ENCODE results near the gene C14orf119.
A peak's percentile ranks its signal among the peaks of the same experiment; 100 is the strongest.

C14orf119 gene

DNA sequence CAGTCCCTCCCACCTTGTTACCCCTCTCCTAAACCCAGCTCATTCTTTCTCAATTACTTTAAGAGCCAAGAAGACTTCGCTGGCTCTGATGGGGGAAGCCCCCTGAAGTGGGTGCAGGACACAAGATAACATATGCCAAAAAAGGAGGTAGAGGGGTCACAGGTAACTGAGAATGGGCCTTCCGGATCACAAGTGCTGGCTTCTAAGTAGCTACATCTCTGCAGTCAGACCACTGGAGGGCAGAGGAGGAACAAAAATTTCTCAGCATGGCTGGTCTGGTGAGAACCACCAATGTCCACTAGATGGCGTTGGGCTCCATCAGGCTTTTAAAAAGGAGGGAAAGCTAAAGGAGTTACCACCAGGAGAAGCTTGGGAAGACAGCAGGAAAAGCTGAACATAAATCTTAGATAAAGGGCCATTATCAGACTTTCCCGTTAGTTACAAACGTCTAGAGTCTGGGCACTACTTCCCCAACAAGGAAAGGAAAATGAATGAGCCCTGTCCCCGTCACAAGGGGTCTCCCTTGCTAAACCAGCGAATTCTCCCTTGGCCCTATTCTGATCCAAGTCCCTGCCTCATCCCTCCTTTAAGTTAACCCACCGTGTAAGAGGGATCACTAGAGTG lies 26.4 kb upstream of the C14orf119 start:
- TF ChIP-seq, protein P1, sequence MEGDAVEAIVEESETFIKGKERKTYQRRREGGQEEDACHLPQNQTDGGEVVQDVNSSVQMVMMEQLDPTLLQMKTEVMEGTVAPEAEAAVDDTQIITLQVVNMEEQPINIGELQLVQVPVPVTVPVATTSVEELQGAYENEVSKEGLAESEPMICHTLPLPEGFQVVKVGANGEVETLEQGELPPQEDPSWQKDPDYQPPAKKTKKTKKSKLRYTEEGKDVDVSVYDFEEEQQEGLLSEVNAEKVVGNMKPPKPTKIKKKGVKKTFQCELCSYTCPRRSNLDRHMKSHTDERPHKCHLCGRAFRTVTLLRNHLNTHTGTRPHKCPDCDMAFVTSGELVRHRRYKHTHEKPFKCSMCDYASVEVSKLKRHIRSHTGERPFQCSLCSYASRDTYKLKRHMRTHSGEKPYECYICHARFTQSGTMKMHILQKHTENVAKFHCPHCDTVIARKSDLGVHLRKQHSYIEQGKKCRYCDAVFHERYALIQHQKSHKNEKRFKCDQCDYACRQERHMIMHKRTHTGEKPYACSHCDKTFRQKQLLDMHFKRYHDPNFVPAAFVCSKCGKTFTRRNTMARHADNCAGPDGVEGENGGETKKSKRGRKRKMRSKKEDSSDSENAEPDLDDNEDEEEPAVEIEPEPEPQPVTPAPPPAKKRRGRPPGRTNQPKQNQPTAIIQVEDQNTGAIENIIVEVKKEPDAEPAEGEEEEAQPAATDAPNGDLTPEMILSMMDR (IDR thresholded peaks at IDR 0.05; ENCODE audit: low read depth, low read length, poor library complexity, severe bottlenecking): peak; percentile 100
- TF ChIP-seq EZH2phosphoT487 (IDR thresholded peaks at IDR 0.05; ENCODE audit: borderline replicate concordance, low read length): no peak
- Histone ChIP-seq H3K79me2 (ENCODE audit: control insufficient read depth, low read length) (peaks cover 67% of the 10 kb centered on the region), H4K20me1 (ENCODE audit: control insufficient read depth, insufficient read depth, low read depth, low read length) (peaks cover 24% of the 10 kb centered on the region), H3K4me1 (ENCODE audit: control insufficient read depth, low read length) (peaks cover 33% of the 10 kb centered on the region), H3K9me3 (ENCODE audit: control insufficient read depth, insufficient read depth, low read length) (no peaks in the 10 kb centered on the region), H3K9me2 (replicated peaks; ENCODE audit: control insufficient read depth, low read length) (no peaks in the 10 kb centered on the region), H3K27me3 (ENCODE audit: control insufficient read depth, low read length) (no peaks in the 10 kb centered on the region), H3K4me3 (ENCODE audit: low read length) (peak overlapping the region; percentile 46), H3K27ac (ENCODE audit: low read depth, low read length) (no peak overlapping the region), H3K4me2 (ENCODE audit: low read length) (peak overlapping the region; percentile 64), H3K36me3 (ENCODE audit: control insufficient read depth, low read length) (peaks cover 82% of the 10 kb centered on the region), H3F3A (ENCODE audit: control insufficient read depth, insufficient read depth) (peaks cover 16% of the 10 kb centered on the region)

DNA sequence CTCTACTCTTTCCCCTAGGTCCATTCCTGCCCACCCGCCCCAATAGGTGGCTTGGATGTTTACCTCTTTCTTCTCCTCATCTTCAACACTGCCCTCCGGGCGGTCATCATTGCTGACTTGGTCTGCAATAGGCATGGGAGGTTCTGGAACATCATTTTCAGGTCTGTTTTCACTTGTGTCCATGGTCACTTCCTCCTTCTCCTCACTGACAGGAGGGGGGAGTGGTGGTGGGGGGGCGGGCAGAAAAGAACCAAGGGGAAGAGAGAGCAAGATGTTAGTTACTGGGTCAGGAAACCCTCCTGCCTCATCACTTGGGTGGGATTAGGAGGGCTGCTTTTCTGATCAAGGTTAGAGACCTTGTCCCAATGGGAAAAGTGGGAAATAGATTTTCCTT lies 25.9 kb upstream of the C14orf119 start:
- TF ChIP-seq EZH2phosphoT487 (IDR thresholded peaks at IDR 0.05; ENCODE audit: borderline replicate concordance, low read length): no peak
- TF ChIP-seq, protein P1 (IDR thresholded peaks at IDR 0.05; ENCODE audit: low read depth, low read length, poor library complexity, severe bottlenecking): no peak
- Histone ChIP-seq H3K36me3 (ENCODE audit: control insufficient read depth, low read length) (peaks cover 81% of the 10 kb centered on the region), H3K9me3 (ENCODE audit: control insufficient read depth, insufficient read depth, low read length) (no peaks in the 10 kb centered on the region), H3K4me2 (ENCODE audit: low read length) (peak overlapping the region; percentile 64), H3K4me3 (ENCODE audit: low read length) (peak overlapping the region; percentile 46), H4K20me1 (ENCODE audit: control insufficient read depth, insufficient read depth, low read depth, low read length) (peaks cover 24% of the 10 kb centered on the region), H3K4me1 (ENCODE audit: control insufficient read depth, low read length) (peaks cover 33% of the 10 kb centered on the region), H3F3A (ENCODE audit: control insufficient read depth, insufficient read depth) (peaks cover 16% of the 10 kb centered on the region), H3K79me2 (ENCODE audit: control insufficient read depth, low read length) (peaks cover 67% of the 10 kb centered on the region), H3K27ac (ENCODE audit: low read depth, low read length) (0 out of 2 replicates have a peak overlapping the region, but pooled peaks have one; percentile 2), H3K27me3 (ENCODE audit: control insufficient read depth, low read length) (no peaks in the 10 kb centered on the region), H3K9me2 (replicated peaks; ENCODE audit: control insufficient read depth, low read length) (no peaks in the 10 kb centered on the region)

DNA sequence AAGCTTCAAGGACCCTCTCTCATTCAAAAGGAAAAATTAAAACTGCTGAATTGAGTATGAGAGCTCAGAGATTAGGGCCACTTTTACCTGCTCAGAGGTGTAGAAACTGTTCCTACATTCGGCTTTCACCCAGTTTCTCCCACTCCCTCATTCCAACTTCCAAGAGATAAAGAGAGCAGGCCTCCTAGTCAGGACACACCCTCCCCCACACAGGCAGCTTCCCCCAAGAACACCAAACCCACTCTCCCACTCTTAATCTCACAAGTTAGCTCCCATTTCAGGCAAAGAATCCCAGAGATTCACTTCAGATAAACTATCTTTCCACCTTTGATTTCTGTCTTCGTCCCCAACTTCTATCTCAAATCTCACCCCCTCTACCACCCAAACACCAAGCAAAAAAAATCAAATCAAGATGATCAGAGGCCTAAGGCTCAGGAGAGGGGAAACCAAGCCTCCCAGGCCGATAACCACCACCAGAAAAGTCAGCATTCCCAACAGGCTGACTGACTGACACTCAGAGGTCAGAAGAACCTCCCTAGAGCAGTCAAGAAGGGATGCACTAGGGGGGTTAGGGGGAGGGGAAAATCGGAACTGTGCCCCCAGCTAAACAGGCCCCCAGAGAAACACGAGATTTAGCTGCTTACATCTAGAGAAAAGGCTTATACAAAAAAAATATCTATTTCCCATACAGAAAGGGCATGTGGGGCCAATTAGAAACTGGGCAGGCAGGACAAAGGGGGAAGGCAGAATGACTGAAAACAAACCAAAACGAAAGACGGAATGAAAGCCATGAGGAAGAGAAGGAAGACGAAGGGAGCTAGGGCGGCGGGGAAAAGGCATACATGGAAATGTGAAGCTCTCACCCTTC lies 24.8 kb upstream of the C14orf119 start:
- Histone ChIP-seq H3K4me1 (ENCODE audit: control insufficient read depth, low read length) (peaks cover 33% of the 10 kb centered on the region), H3K27me3 (ENCODE audit: control insufficient read depth, low read length) (no peaks in the 10 kb centered on the region), H3K36me3 (ENCODE audit: control insufficient read depth, low read length) (peaks cover 81% of the 10 kb centered on the region), H3F3A (ENCODE audit: control insufficient read depth, insufficient read depth) (peaks cover 13% of the 10 kb centered on the region), H4K20me1 (ENCODE audit: control insufficient read depth, insufficient read depth, low read depth, low read length) (peaks cover 24% of the 10 kb centered on the region), H3K79me2 (ENCODE audit: control insufficient read depth, low read length) (peaks cover 64% of the 10 kb centered on the region), H3K9me2 (replicated peaks; ENCODE audit: control insufficient read depth, low read length) (no peaks in the 10 kb centered on the region), H3K9me3 (ENCODE audit: control insufficient read depth, insufficient read depth, low read length) (no peaks in the 10 kb centered on the region), H3K4me3 (ENCODE audit: low read length) (peak overlapping the region; percentile 79), H3K4me2 (ENCODE audit: low read length) (peak overlapping the region; percentile 98), H3K27ac (ENCODE audit: low read depth, low read length) (peak overlapping the region; percentile 46)
- TF ChIP-seq, protein P1 (IDR thresholded peaks at IDR 0.05; ENCODE audit: low read depth, low read length, poor library complexity, severe bottlenecking): no peak
- no peak for TF ChIP-seq EZH2phosphoT487 (IDR thresholded peaks at IDR 0.05; ENCODE audit: borderline replicate concordance, low read length)
